MCF 10A (cell line): Measurements from ENCODE around the gene FDX1. TPM values are rescaled to one million over a fixed set of nuclear protein-coding genes. Genes with fewer than 3 reads are reported as not detected.
A peak's percentile ranks its signal among the peaks of the same experiment; 100 is the strongest.

Experiments
- BruUV-seq: library from RNA; stranded (reverse); fragments of 400-500 nt; replicated peaks from 2 replicates; lab custom pipeline; 2021; lab: Mats Ljungman, UMichigan
- CTCF ChIA-PET: fragments of 300-600 bp; sonication (Branson Sonifier 250); formaldehyde crosslinking; extraction: SDS; loops from one replicate; lab custom pipeline; 2021; ENCODE audit warnings: antibody characterized with exemption, inconsistent platforms; lab: Yijun Ruan, JAX
- POLR2A ChIA-PET: fragments of 300-600, 350-650 bp; sonication (Branson Sonifier 250); formaldehyde crosslinking; extraction: SDS; loops from one replicate; lab custom pipeline; 2020; ENCODE audit warnings: antibody characterized with exemption, inconsistent platforms; lab: Yijun Ruan, JAX
- DNase-seq: peaks from one replicate; pipeline ENCODE4 v3.0.0-alpha.2; 2018; ENCODE audit not compliant: unreplicated experiment
- H3K27ac Mint-ChIP-seq: one replicate; pipeline ENCODE4 v1.8.0; 2022; ENCODE audit warnings: mild to moderate bottlenecking, low read depth, mixed read lengths; ENCODE audit not compliant: unreplicated experiment
- H3K27me3 Mint-ChIP-seq: one replicate; pipeline ENCODE4 v1.8.0; 2022; ENCODE audit warnings: mixed read lengths; ENCODE audit not compliant: insufficient read depth, unreplicated experiment
- H3K36me3 Mint-ChIP-seq: one replicate; pipeline ENCODE4 v1.8.0; 2022; ENCODE audit warnings: mild to moderate bottlenecking, moderate library complexity, mixed read lengths; ENCODE audit not compliant: insufficient read depth, unreplicated experiment
- H3K4me1 Mint-ChIP-seq: one replicate; pipeline ENCODE4 v1.8.0; 2022; ENCODE audit warnings: mixed read lengths; ENCODE audit not compliant: insufficient read depth, unreplicated experiment
- H3K4me3 Mint-ChIP-seq: one replicate; pipeline ENCODE4 v1.8.0; 2022; ENCODE audit warnings: mild to moderate bottlenecking, moderate library complexity, mixed read lengths; ENCODE audit not compliant: unreplicated experiment
- H3K9me3 Mint-ChIP-seq: one replicate; pipeline ENCODE4 v1.8.0; 2022; ENCODE audit warnings: mixed read lengths; ENCODE audit not compliant: unreplicated experiment
- intact Hi-C: fragments of 100-400 bp; cut with micrococcal nuclease; formaldehyde crosslinking; loops from 2 replicates; pipeline ENCODE4 v1.14.1; 2022
- total RNA-seq: library from RNA; stranded (reverse); gene quantifications from 2 replicates; pipeline ENCODE4 v1.2.3, GENCODE V29; 2022
- TF ChIP-seq, protein P1 (sequence below): fragments of 200-600 bp; IDR thresholded peaks from one replicate; pipeline ENCODE4 v1.8.0; 2022; ENCODE audit warnings: antibody characterized with exemption, mild to moderate bottlenecking; ENCODE audit not compliant: unreplicated experiment

Gene FDX1
- total RNA-seq, 1 experiment from 2014 or later: 21.1 TPM

DNA sequence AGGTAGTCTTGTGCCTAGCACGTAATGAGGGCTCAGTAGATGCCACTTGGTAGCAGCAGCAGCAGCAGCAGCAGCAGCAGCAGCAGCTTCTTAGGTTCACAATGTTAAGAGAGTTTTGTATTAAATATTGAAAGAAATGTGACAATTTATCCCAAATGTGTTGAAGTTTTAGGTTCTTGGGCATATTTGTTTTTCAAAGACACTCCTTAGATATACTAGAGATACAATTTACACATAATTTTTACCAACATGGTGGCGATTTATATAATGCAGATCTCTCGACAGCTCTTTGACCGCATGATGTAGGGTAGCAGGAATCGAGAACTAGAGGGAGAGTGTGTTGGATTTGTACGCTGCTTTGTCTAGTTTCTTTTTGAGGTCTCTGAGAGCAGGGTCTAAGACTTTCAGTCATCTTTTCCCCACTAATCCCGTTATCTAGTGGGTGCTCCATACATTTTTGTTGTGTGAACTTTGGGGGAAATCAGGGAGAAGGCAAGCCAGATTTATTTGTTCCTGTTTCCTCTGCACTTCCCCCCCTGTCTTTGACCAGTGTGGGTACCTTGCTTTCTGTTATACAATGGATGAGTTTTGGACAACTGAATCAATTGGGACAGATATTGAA is 1.4 kb downstream of the FDX1 start:
- H3K36me3 Mint-ChIP-seq: peaks cover 5% of the 10 kb centered on the region
- ChIA-PET CTCF (interaction anchor here (0.5 to 7.2 kb wide), 8 partner anchors 16 to 1252 kb away, joined by 3 to 73 read pairs (median 4); no protein-coding TSS in a partner anchor), POLR2A (interaction anchor here (0.5 to 4.3 kb wide), 12 partner anchors 10 to 490 kb away, joined by 3 to 18 read pairs (median 3); partner anchors contain the start of gene RDX)
- DNase-seq: peak; percentile 32
- H3K27me3 Mint-ChIP-seq: no peaks in the 10 kb centered on the region
- peaks cover 31% of the 10 kb centered on the region for H3K4me1 Mint-ChIP-seq
- intact Hi-C loops: loop anchor here (1.0 to 5.0 kb wide), 3 partner anchors 135 to 578 kb away; partner anchors contain the start of gene RDX
- BruUV-seq: TSS peak; percentile 42
- H3K4me3 Mint-ChIP-seq: peak overlapping the region; percentile 97
- no peaks in the 10 kb centered on the region for H3K9me3 Mint-ChIP-seq
- H3K27ac Mint-ChIP-seq: peak overlapping the region; percentile 94
- TF ChIP-seq, protein P1, sequence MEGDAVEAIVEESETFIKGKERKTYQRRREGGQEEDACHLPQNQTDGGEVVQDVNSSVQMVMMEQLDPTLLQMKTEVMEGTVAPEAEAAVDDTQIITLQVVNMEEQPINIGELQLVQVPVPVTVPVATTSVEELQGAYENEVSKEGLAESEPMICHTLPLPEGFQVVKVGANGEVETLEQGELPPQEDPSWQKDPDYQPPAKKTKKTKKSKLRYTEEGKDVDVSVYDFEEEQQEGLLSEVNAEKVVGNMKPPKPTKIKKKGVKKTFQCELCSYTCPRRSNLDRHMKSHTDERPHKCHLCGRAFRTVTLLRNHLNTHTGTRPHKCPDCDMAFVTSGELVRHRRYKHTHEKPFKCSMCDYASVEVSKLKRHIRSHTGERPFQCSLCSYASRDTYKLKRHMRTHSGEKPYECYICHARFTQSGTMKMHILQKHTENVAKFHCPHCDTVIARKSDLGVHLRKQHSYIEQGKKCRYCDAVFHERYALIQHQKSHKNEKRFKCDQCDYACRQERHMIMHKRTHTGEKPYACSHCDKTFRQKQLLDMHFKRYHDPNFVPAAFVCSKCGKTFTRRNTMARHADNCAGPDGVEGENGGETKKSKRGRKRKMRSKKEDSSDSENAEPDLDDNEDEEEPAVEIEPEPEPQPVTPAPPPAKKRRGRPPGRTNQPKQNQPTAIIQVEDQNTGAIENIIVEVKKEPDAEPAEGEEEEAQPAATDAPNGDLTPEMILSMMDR: no peak

DNA sequence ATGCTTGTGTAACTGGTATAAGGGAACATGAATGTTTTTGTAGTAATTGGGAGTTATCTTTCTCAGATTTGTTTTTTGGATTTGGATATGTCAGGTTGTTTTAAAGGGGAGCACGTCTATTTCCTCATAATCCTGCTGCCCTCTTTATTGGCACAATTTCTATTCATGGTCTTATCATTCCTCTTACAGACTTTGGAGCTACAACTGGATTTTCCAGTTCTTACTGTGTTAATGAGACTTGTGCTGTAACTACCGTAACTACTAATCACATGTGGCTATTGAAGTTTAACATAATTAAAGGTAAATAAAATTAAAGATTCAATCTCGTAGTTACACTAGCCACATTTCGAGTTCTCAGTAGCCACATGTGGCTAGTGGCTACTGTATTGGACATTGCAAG is 1.9 kb downstream of the FDX1 start:
- intact Hi-C loops: loop anchor here (1.0 to 5.0 kb wide), 5 partner anchors 55 to 579 kb away; partner anchors contain the start of gene RDX
- ChIA-PET POLR2A (interaction anchor here (0.6 to 4.3 kb wide), 10 partner anchors 10 to 491 kb away, joined by 3 to 18 read pairs (median 4); partner anchors contain the start of gene RDX), CTCF (interaction anchor here (0.6 to 7.2 kb wide), 5 partner anchors 38 to 485 kb away, joined by 3 to 73 read pairs (median 4); no protein-coding TSS in a partner anchor)

DNA sequence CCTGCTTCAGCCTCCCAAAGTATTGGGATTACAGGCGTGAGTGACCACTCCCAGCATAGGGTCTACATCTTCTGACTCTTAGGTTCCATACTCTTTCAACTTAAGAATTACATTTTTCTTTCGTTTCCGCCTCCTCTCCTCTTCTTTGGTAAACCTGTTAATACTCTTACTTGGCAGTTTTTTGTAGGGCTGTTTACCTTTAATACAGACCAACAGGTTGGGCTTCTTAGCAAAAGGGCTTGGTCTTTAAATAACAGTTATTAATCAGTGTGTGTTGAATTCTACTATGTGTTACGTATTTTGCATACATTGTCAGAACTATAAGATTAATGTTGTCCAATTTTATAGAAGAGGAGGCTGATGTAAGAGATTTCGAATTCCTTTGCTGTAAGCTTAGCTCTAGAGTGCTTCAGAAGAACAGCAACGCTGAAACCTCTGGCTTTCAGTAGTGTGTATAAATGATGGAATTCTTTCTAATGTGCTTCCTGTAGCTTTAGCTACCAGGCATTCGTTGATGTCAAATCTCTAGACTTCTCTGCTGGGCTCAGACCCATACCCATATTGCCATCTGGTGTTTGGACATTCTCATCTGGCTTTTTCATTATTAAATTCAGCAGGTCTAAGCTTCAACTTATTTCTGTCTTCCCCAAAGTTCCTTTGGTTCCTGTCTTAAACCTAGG is 3.1 kb downstream of the FDX1 start:
- no TSS peak for BruUV-seq
- intact Hi-C loops: loop anchor here (1.0 to 5.0 kb wide), 4 partner anchors 56 to 486 kb away; no protein-coding TSS in a partner anchor
- TF ChIP-seq, protein P1: no peak
- H3K27me3 Mint-ChIP-seq: no peaks in the 10 kb centered on the region
- ChIA-PET POLR2A (interaction anchor here (0.7 to 4.3 kb wide), 7 partner anchors 56 to 354 kb away, joined by 3 to 18 read pairs (median 7); partner anchors contain the start of gene RDX), CTCF (interaction anchor here (0.6 to 7.2 kb wide), 19 partner anchors 8 to 811 kb away, joined by 3 to 73 read pairs (median 3); no protein-coding TSS in a partner anchor)
- H3K4me3 Mint-ChIP-seq: peak overlapping the region; percentile 97
- no peak for DNase-seq
- H3K27ac Mint-ChIP-seq: no peak overlapping the region
- peaks cover 40% of the 10 kb centered on the region for H3K4me1 Mint-ChIP-seq
- H3K9me3 Mint-ChIP-seq: no peaks in the 10 kb centered on the region
- peaks cover 9% of the 10 kb centered on the region for H3K36me3 Mint-ChIP-seq

More for the DNA sequence above, 1.9 kb downstream of the FDX1 start:
- peak overlapping the region; percentile 97 for H3K4me3 Mint-ChIP-seq
- no TSS peak for BruUV-seq
- no peaks in the 10 kb centered on the region for H3K27me3 Mint-ChIP-seq
- H3K36me3 Mint-ChIP-seq: peaks cover 5% of the 10 kb centered on the region
- TF ChIP-seq, protein P1: no peak
- H3K9me3 Mint-ChIP-seq: no peaks in the 10 kb centered on the region
- peak overlapping the region; percentile 94 for H3K27ac Mint-ChIP-seq
- H3K4me1 Mint-ChIP-seq: peaks cover 29% of the 10 kb centered on the region
- no peak for DNase-seq
